GM12878 (cell line): ENCODE measurements around the gene TYW3. TPM values are rescaled to one million over a fixed set of nuclear protein-coding genes. Genes with fewer than 3 reads are reported as not detected.

ENCODE experiments used
- ATAC-seq: fragments of 200-7000 bp; cut with Tn5 transposase; 3 replicates; pipeline ENCODE4 v1.9.1; 2020; ENCODE audit warnings: mild to moderate bottlenecking, moderate library complexity
- BruUV-seq: library from RNA; stranded (reverse); fragments of 400-500 nt; replicated peaks from 2 replicates; lab custom pipeline; 2021; lab: Mats Ljungman, UMichigan
- CTCF ChIA-PET: fragments of 300-600 bp; sonication (Branson Sonifier 250); formaldehyde crosslinking; extraction: SDS; loops from one replicate; lab custom pipeline; 2021; ENCODE audit warnings: inconsistent platforms; lab: Yijun Ruan, JAX
- POLR2A ChIA-PET: fragments of 350-600 bp; formaldehyde crosslinking; extraction: SDS; loops from one replicate; lab custom pipeline; 2021; ENCODE audit warnings: inconsistent platforms; lab: Charles Lee
- RAD21 ChIA-PET: fragments of 300-600 bp; sonication (Branson Sonifier 250); formaldehyde crosslinking; loops from one replicate; lab custom pipeline; 2023; ENCODE audit warnings: antibody characterized with exemption; ENCODE audit not compliant: unreplicated experiment; lab: Charles Lee
- SMC1A ChIA-PET: fragments of 300-600 bp; sonication (Branson Sonifier 250); formaldehyde crosslinking; loops from one replicate; lab custom pipeline; 2023; ENCODE audit not compliant: unreplicated experiment, uncharacterized antibody; lab: Charles Lee
- DNase-seq: peaks from one replicate; pipeline ENCODE4 v3.0.0-alpha.2; 2011; ENCODE audit warnings: low read depth, low spot score
- FAIRE-seq: peaks from 3 replicates; lab custom pipeline; 2011; peaks lifted over from hg19 to GRCh38; lab: Jason Lieb, UNC
- H2AFZ ChIP-seq: 2 replicates; pipeline ENCODE4 v1.6.0; 2011; ENCODE audit warnings: low read depth, low read length, control low read depth; ENCODE audit not compliant: control insufficient read depth
- H3K27ac ChIP-seq: 2 replicates; pipeline ENCODE4 v1.5.1; 2011; ENCODE audit warnings: control low read depth; ENCODE audit not compliant: control insufficient read depth, insufficient read depth
- H3K27me3 ChIP-seq, 2 experiments: replicated peaks in 1 of 2; 2 replicates each; pipeline versions ENCODE4 v1.6.0 to v1.6.1; 2011; ENCODE audit warnings: low read length in 1 of 2; ENCODE audit not compliant: control insufficient read depth in 2 of 2, insufficient read depth in 2 of 2
- H3K36me3 ChIP-seq, 2 experiments: 2 replicates each; pipeline ENCODE4 v1.5.1; 2011; ENCODE audit warnings: low read length in 1 of 2; ENCODE audit not compliant: control insufficient read depth in 2 of 2, insufficient read depth in 2 of 2
- H3K4me1 ChIP-seq: 2 replicates; pipeline ENCODE4 v1.6.1; 2011; ENCODE audit warnings: mild to moderate bottlenecking, low read length, moderate library complexity, mixed read lengths; ENCODE audit not compliant: control insufficient read depth, insufficient read depth
- H3K4me2 ChIP-seq: 2 replicates; pipeline ENCODE4 v1.6.0; 2011; ENCODE audit warnings: control low read depth; ENCODE audit not compliant: control insufficient read depth, insufficient read depth
- H3K4me3 ChIP-seq: fragments of 200-600 bp; sonication (generic); 2 replicates; pipeline ENCODE4 v1.5.1; 2016
- H3K79me2 ChIP-seq: 2 replicates; pipeline ENCODE4 v1.6.0; 2011; ENCODE audit warnings: low read length; ENCODE audit not compliant: control insufficient read depth, insufficient read depth
- H3K9ac ChIP-seq: 2 replicates; pipeline ENCODE4 v1.8.0; 2011; ENCODE audit warnings: low read length, control low read depth, mixed read lengths; ENCODE audit not compliant: control insufficient read depth, insufficient read depth
- H3K9me3 ChIP-seq: replicated peaks from 3 replicates; pipeline ENCODE4 v1.5.1; 2011; ENCODE audit warnings: mild to moderate bottlenecking, low read length; ENCODE audit not compliant: control insufficient read depth, insufficient read depth
- H4K20me1 ChIP-seq: 2 replicates; pipeline ENCODE4 v1.6.0; 2011; ENCODE audit not compliant: control insufficient read depth, insufficient read depth
- CTCF ChIP-seq, 3 experiments: IDR thresholded peaks in 2 of 3; conservative IDR thresholded peaks in 1 of 3; 2 replicates each; pipeline ENCODE4 v1.5.1; 2011; ENCODE audit warnings: low read depth in 3 of 3, low read length in 3 of 3, mild to moderate bottlenecking in 3 of 3, control low read depth in 2 of 3, moderate library complexity in 2 of 3, inconsistent platforms in 1 of 3, mixed read lengths in 1 of 3; ENCODE audit not compliant: control insufficient read depth in 2 of 3, insufficient read depth in 1 of 3; ENCODE audit errors: extremely low read depth in 1 of 3
- EP300 ChIP-seq, 2 experiments: fragments of 150-350 bp in 1 of 2; IDR thresholded peaks; 2 replicates each; pipeline ENCODE4 v1.6.1; 2011 to 2012; ENCODE audit warnings: low read depth in 2 of 2, low read length in 2 of 2, borderline replicate concordance in 1 of 2, improper control_type of control experiment in 1 of 2, inconsistent platforms in 1 of 2; ENCODE audit not compliant: control insufficient read depth in 1 of 2
- NR2C2 ChIP-seq: IDR thresholded peaks from 2 replicates; pipeline ENCODE4 v1.6.1; 2011; ENCODE audit warnings: borderline replicate concordance, low read depth; ENCODE audit not compliant: control insufficient read depth, insufficient read length
- RAD21 ChIP-seq: IDR thresholded peaks from 2 replicates; pipeline ENCODE4 v1.6.1; 2011; ENCODE audit warnings: mild to moderate bottlenecking, low read depth, low read length, moderate library complexity; ENCODE audit not compliant: insufficient read depth
- RFX5 ChIP-seq: IDR thresholded peaks from 2 replicates; pipeline ENCODE4 v1.6.1; 2011; ENCODE audit warnings: low read depth, low read length, improper control_type of control experiment
- SP1 ChIP-seq: IDR thresholded peaks from one replicate; pipeline ENCODE4 v1.6.1; 2011; ENCODE audit warnings: low read depth, low read length
- STAT3 ChIP-seq: IDR thresholded peaks from 2 replicates; pipeline ENCODE4 v1.6.1; 2011; ENCODE audit warnings: low read depth, low read length, improper control_type of control experiment
- ZBED1 ChIP-seq: IDR thresholded peaks from 2 replicates; pipeline ENCODE4 v1.6.1; 2016; ENCODE audit warnings: borderline replicate concordance
- WGBS: methylation state at CpG from one replicate; pipeline ENCODE4 v1.1.6; 2016; ENCODE audit warnings: low lambda C conversion rate; ENCODE audit not compliant: insufficient replicate concordance, insufficient coverage; ENCODE audit errors: missing lambda C conversion rate; 5-methylcytosine and 5-hydroxymethylcytosine counted together
- in situ Hi-C: fragments of 300-500 bp; cut with MboI; formaldehyde crosslinking; loops from 9 replicates; pipeline ENCODE4 v1.14.3; 2018; ENCODE audit warnings: mixed read lengths
- intact Hi-C: fragments of 100-400 bp; cut with micrococcal nuclease; formaldehyde crosslinking; loops from one replicate; pipeline ENCODE4 v1.14.2; 2022; ENCODE audit not compliant: unreplicated experiment
- polyA plus RNA-seq, 11 experiments: library from polyadenylated mRNA; depleted of rRNA in 4 of 11; unstranded in 6 of 11; stranded (reverse) in 5 of 11; fragments of >200 nt; fragmentation: Nextera tagmentation in 4 of 11; fragmentation: Illumina TruSeq in 1 of 11; extraction: Ambion mirVana in 4 of 11; extraction: Trizol in 1 of 11; gene quantifications; 1 replicate in 1 of 11; 2 replicates in 10 of 11; pipeline versions ENCODE4 v1.2.1 to v1.2.3, GENCODE V29; 2011 to 2016; ENCODE audit warnings: inconsistent platforms in 2 of 11, missing spikeins in 2 of 11, low read depth in 1 of 11
- total RNA-seq, 4 experiments: library from RNA; depleted of rRNA in 3 of 4; stranded (reverse); fragments of >200 nt in 3 of 4; fragmentation: Illumina TruSeq in 1 of 4; extraction: Trizol in 1 of 4; gene quantifications; 2 replicates each; pipeline versions ENCODE4 v1.2.1 to v1.2.3, GENCODE V29; 2013 to 2021

The TYW3 gene
- total and polyA plus RNA-seq, 10 of the 15 experiments (the other 5 are each of a cell fraction or from before 2014, with no cell fraction given): 18.6 to 54.4 (median 32.8) TPM

DNA sequence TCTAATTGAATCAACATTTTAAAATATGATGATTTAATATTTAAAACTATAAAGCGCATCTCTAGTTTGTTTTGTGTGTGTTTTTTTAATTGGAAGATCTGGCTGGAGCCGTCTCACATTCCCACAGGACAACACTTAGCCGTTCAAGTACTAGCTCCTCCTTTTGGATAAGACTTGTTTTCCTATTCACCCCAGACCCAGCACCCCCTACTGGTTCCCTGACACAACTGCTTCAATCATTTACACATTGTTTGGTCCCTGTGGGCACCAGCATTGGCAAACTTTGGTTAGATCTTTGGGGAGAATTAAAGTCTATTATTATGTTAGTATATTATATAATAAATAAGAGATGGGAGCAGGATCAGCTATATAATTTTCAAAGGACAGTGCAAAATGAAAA is 34.5 kb downstream of the TYW3 start:
- Histone ChIP-seq H3K36me3 (peaks cover 0 to 5% of the 10 kb centered on the region in 2 experiments; a peak in 1 of 4 replicates), H2AFZ (no peak overlapping the region), H3K27ac (no peak overlapping the region), H3K4me1 (no peaks in the 10 kb centered on the region), H3K79me2 (no peaks in the 10 kb centered on the region), H3K9me3 (no peaks in the 10 kb centered on the region), H3K9ac (no peak overlapping the region), H3K27me3 (no peaks in the 10 kb centered on the region), H3K4me2 (no peak overlapping the region), H3K4me3 (no peak overlapping the region), H4K20me1 (no peaks in the 10 kb centered on the region)
- no peak for FAIRE-seq
- intact Hi-C loops (no loop called here), in situ Hi-C loops (loop anchor here (5.0 kb wide), 1 partner anchor 440 kb away; no protein-coding TSS in a partner anchor)
- BruUV-seq: no TSS peak
- no peak for DNase-seq
- peak; percentile 82 for ATAC-seq
- ChIA-PET POLR2A (interaction anchor here (0.6 to 1.5 kb wide), 2 partner anchors 18 to 32 kb away, joined by 3 to 4 read pairs; no protein-coding TSS in a partner anchor), CTCF (interaction anchor here (0.5 to 2.8 kb wide), 21 partner anchors 9 to 441 kb away, joined by 3 to 20 read pairs (median 5); no protein-coding TSS in a partner anchor), SMC1A (interaction anchor here (0.6 to 3.0 kb wide), 8 partner anchors 12 to 436 kb away, joined by 3 to 17 read pairs (median 5); partner anchors contain the start of genes CRYZ and TYW3), RAD21 (interaction anchor here (0.6 to 2.4 kb wide), 6 partner anchors 19 to 436 kb away, joined by 3 to 24 read pairs (median 4); partner anchors contain the start of genes CRYZ and TYW3)
- 35% methylated on average over 3 of the region's 3 CpGs for WGBS
- TF ChIP-seq NR2C2 (no peak), CTCF (IDR thresholded peaks at IDR 0.05 in 2 of 3, conservative IDR thresholded peaks at IDR 0.05 in 1 of 3; ENCODE audit: control insufficient read depth in 2 of 3, extremely low read depth in 1 of 3, insufficient read depth in 1 of 3, low read depth in 3 of 3, low read length in 3 of 3) (peak; percentile 27 to 50 (median 44); a peak in 5 of 6 replicates), EP300 (IDR thresholded peaks at IDR 0.05; ENCODE audit: borderline replicate concordance in 1 of 2, control insufficient read depth in 1 of 2, low read depth in 2 of 2, low read length in 2 of 2) (no peak), SP1 (no peak), RFX5 (no peak), STAT3 (no peak), RAD21 (no peak), ZBED1 (no peak)
